WTC11 (cell line): ENCODE results near the gene ARL5B. TPM values are rescaled to one million over a fixed set of nuclear protein-coding genes. Genes with fewer than 3 reads are reported as not detected.

Experiments used
- ATAC-seq: fragments of 200-7000 bp; cut with Tn5 transposase; 2 replicates; pipeline ENCODE4 v1.10.0; 2021; ENCODE audit warnings: mild to moderate bottlenecking, moderate library complexity
- CTCF ChIA-PET: fragments of 300-600 bp; sonication (Branson Sonifier 250); formaldehyde crosslinking; loops from one replicate; lab custom pipeline; 2021; ENCODE audit warnings: antibody characterized with exemption; lab: Charles Lee
- POLR2A ChIA-PET: fragments of 350-600 bp; sonication (Branson Sonifier 250); formaldehyde crosslinking; loops from one replicate; lab custom pipeline; 2021; ENCODE audit warnings: antibody characterized with exemption; lab: Charles Lee
- DNase-seq: peaks from one replicate; pipeline ENCODE4 v3.0.0; 2021; ENCODE audit warnings: low spot score
- H3K27ac Mint-ChIP-seq: 2 replicates; pipeline ENCODE4 v1.8.0; 2021; ENCODE audit warnings: mixed read lengths
- H3K27me3 Mint-ChIP-seq: 2 replicates; pipeline ENCODE4 v1.8.0; 2021; ENCODE audit warnings: low read depth, mild to moderate bottlenecking, moderate library complexity, mixed read lengths
- H3K36me3 Mint-ChIP-seq: 2 replicates; pipeline ENCODE4 v1.8.0; 2021; ENCODE audit warnings: mixed read lengths
- H3K4me1 Mint-ChIP-seq: 2 replicates; pipeline ENCODE4 v1.8.0; 2022; ENCODE audit warnings: mixed read lengths
- H3K4me3 Mint-ChIP-seq: 2 replicates; pipeline ENCODE4 v1.8.0; 2021; ENCODE audit warnings: mild to moderate bottlenecking, moderate library complexity, mixed read lengths
- H3K9me3 Mint-ChIP-seq: 2 replicates; pipeline ENCODE4 v1.8.0; 2021; ENCODE audit warnings: mixed read lengths
- CREM ChIP-seq: sonication (generic); formaldehyde crosslinking; IDR thresholded peaks from 2 replicates; pipeline ENCODE4 v1.8.1; 2022; ENCODE audit warnings: mild to moderate bottlenecking, missing genetic modification reagents, moderate library complexity
- JUN ChIP-seq: sonication (generic); formaldehyde crosslinking; IDR thresholded peaks from 2 replicates; pipeline ENCODE4 v1.8.0; 2023; ENCODE audit warnings: mild to moderate bottlenecking, missing genetic modification reagents
- MYBL2 ChIP-seq: sonication (generic); formaldehyde crosslinking; IDR thresholded peaks from 2 replicates; pipeline ENCODE4 v1.8.1; 2023; ENCODE audit warnings: mild to moderate bottlenecking, moderate library complexity, missing genetic modification reagents
- NR2C2 ChIP-seq: sonication (generic); formaldehyde crosslinking; IDR thresholded peaks from 2 replicates; pipeline ENCODE4 v1.8.0; 2022; ENCODE audit warnings: mild to moderate bottlenecking, missing genetic modification reagents
- SMAD4 ChIP-seq: sonication (generic); formaldehyde crosslinking; IDR thresholded peaks from 2 replicates; pipeline ENCODE4 v1.8.0; 2022; ENCODE audit warnings: mild to moderate bottlenecking, missing genetic modification reagents
- SP1 ChIP-seq: sonication (generic); formaldehyde crosslinking; conservative IDR thresholded peaks from 2 replicates; pipeline ENCODE4 v1.8.1; 2022; ENCODE audit warnings: missing genetic modification reagents
- ZNF138 ChIP-seq: sonication (generic); formaldehyde crosslinking; conservative IDR thresholded peaks from 2 replicates; pipeline ENCODE4 v1.8.1; 2022; ENCODE audit warnings: mild to moderate bottlenecking, moderate library complexity, missing genetic modification reagents
- ZNF219 ChIP-seq: sonication (generic); formaldehyde crosslinking; IDR thresholded peaks from 2 replicates; pipeline ENCODE4 v1.8.0; 2023; ENCODE audit warnings: missing genetic modification reagents, mild to moderate bottlenecking, borderline replicate concordance
- ZNF396 ChIP-seq: fragments of 250-450 bp; sonication (Bioruptor Pico); IDR thresholded peaks from 2 replicates; pipeline ENCODE4 v1.8.0; 2021; ENCODE audit warnings: mild to moderate bottlenecking, moderate library complexity, borderline replicate concordance
- ZNF423 ChIP-seq: fragments of 250-450 bp; sonication (Bioruptor Pico); IDR thresholded peaks from 2 replicates; pipeline ENCODE4 v2.1.2; 2022; ENCODE audit warnings: mild to moderate bottlenecking, moderate library complexity
- total RNA-seq: library from RNA; stranded (reverse); gene quantifications from 3 replicates; pipeline ENCODE4 v1.2.3, GENCODE V29; 2021
- TF ChIP-seq, protein P1 (sequence below): sonication (generic); formaldehyde crosslinking; IDR thresholded peaks from 2 replicates; pipeline ENCODE4 v1.8.1; 2023; ENCODE audit warnings: mild to moderate bottlenecking, missing genetic modification reagents, moderate library complexity
- TF ChIP-seq, protein P2 (sequence below): sonication (generic); formaldehyde crosslinking; IDR thresholded peaks from 2 replicates; pipeline ENCODE4 v1.8.0; 2023; ENCODE audit warnings: mild to moderate bottlenecking, missing genetic modification reagents
- TF ChIP-seq, protein P3 (sequence below): sonication (generic); formaldehyde crosslinking; IDR thresholded peaks from 2 replicates; pipeline ENCODE4 v1.8.1; 2023; ENCODE audit warnings: mild to moderate bottlenecking, missing genetic modification reagents
- TF ChIP-seq, protein P4 (sequence below): fragments of 250-450 bp; sonication (Bioruptor Pico); IDR thresholded peaks from 2 replicates; pipeline ENCODE4 v1.9.0; 2021; ENCODE audit warnings: mild to moderate bottlenecking
- TF ChIP-seq, protein P5 (sequence below): sonication (generic); formaldehyde crosslinking; IDR thresholded peaks from 2 replicates; pipeline ENCODE4 v1.8.1; 2023; ENCODE audit warnings: mild to moderate bottlenecking, missing genetic modification reagents, moderate library complexity
- TF ChIP-seq, protein P6 (sequence below): sonication (generic); formaldehyde crosslinking; IDR thresholded peaks from 2 replicates; pipeline ENCODE4 v1.8.0; 2022; ENCODE audit warnings: mild to moderate bottlenecking, missing genetic modification reagents
- TF ChIP-seq, protein P7 (sequence below): fragments of 250-450 bp; sonication (Bioruptor Pico); IDR thresholded peaks from 2 replicates; pipeline ENCODE4 v1.9.0; 2021; ENCODE audit warnings: mild to moderate bottlenecking
- TF ChIP-seq, protein P8 (sequence below): fragments of 250-450 bp; sonication (Bioruptor Pico); IDR thresholded peaks from 2 replicates; pipeline ENCODE4 v1.8.0; 2021; ENCODE audit warnings: mild to moderate bottlenecking
- TF ChIP-seq, protein P9 (sequence below): sonication (generic); formaldehyde crosslinking; IDR thresholded peaks from 2 replicates; pipeline ENCODE4 v1.8.1; 2023; ENCODE audit warnings: mild to moderate bottlenecking, moderate library complexity, missing genetic modification reagents

Gene ARL5B
- total RNA-seq, 1 experiment from 2014 or later = 44.1 TPM

DNA sequence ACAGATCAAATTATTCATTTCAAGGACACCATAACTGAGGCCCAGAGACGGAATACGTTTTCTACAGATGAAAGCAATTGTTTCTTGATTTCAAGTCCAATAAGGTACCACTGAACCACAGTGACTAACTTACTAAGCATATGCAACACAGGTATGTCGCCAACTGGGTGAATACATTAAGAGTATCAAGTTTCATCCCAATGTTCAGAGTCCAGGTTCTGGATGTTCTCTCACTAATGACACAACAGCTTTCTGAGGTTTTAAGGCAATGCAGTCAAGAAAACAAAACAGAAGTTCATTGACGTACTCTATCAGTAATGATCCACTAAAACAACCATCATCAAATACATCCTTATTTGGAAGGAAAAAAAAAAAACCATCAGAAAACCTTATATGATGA, 43.6 kb upstream of the ARL5B start:
- POLR2A ChIA-PET = no interaction called here
- no peak overlapping the region for H3K4me3 Mint-ChIP-seq
- peaks cover 34% of the 10 kb centered on the region for H3K36me3 Mint-ChIP-seq
- no peaks in the 10 kb centered on the region for H3K9me3 Mint-ChIP-seq
- no peak overlapping the region; the same call in 1 of the 2 replicates for H3K27ac Mint-ChIP-seq
- DNase-seq (no peak), ATAC-seq (no peak)
- CTCF ChIA-PET = no interaction called here
- H3K4me1 Mint-ChIP-seq = no peaks in the 10 kb centered on the region; the same call in 1 of the 2 replicates
- no peaks in the 10 kb centered on the region for H3K27me3 Mint-ChIP-seq
- TF ChIP-seq, protein P1, sequence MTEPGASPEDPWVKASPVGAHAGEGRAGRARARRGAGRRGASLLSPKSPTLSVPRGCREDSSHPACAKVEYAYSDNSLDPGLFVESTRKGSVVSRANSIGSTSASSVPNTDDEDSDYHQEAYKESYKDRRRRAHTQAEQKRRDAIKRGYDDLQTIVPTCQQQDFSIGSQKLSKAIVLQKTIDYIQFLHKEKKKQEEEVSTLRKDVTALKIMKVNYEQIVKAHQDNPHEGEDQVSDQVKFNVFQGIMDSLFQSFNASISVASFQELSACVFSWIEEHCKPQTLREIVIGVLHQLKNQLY = no peak
- TF ChIP-seq CREM (no peak), ZNF138 (CRISPR knock-in tag) (no peak), ZNF219 (no peak), NR2C2 (CRISPR knock-in tag) (no peak), ZNF423 (no peak), SP1 (no peak)
- TF ChIP-seq, protein P2, sequence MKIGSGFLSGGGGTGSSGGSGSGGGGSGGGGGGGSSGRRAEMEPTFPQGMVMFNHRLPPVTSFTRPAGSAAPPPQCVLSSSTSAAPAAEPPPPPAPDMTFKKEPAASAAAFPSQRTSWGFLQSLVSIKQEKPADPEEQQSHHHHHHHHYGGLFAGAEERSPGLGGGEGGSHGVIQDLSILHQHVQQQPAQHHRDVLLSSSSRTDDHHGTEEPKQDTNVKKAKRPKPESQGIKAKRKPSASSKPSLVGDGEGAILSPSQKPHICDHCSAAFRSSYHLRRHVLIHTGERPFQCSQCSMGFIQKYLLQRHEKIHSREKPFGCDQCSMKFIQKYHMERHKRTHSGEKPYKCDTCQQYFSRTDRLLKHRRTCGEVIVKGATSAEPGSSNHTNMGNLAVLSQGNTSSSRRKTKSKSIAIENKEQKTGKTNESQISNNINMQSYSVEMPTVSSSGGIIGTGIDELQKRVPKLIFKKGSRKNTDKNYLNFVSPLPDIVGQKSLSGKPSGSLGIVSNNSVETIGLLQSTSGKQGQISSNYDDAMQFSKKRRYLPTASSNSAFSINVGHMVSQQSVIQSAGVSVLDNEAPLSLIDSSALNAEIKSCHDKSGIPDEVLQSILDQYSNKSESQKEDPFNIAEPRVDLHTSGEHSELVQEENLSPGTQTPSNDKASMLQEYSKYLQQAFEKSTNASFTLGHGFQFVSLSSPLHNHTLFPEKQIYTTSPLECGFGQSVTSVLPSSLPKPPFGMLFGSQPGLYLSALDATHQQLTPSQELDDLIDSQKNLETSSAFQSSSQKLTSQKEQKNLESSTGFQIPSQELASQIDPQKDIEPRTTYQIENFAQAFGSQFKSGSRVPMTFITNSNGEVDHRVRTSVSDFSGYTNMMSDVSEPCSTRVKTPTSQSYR (CRISPR knock-in tag) = no peak
- TF ChIP-seq, protein P3, sequence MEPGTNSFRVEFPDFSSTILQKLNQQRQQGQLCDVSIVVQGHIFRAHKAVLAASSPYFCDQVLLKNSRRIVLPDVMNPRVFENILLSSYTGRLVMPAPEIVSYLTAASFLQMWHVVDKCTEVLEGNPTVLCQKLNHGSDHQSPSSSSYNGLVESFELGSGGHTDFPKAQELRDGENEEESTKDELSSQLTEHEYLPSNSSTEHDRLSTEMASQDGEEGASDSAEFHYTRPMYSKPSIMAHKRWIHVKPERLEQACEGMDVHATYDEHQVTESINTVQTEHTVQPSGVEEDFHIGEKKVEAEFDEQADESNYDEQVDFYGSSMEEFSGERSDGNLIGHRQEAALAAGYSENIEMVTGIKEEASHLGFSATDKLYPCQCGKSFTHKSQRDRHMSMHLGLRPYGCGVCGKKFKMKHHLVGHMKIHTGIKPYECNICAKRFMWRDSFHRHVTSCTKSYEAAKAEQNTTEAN (CRISPR knock-in tag) = no peak
- TF ChIP-seq, protein P4, sequence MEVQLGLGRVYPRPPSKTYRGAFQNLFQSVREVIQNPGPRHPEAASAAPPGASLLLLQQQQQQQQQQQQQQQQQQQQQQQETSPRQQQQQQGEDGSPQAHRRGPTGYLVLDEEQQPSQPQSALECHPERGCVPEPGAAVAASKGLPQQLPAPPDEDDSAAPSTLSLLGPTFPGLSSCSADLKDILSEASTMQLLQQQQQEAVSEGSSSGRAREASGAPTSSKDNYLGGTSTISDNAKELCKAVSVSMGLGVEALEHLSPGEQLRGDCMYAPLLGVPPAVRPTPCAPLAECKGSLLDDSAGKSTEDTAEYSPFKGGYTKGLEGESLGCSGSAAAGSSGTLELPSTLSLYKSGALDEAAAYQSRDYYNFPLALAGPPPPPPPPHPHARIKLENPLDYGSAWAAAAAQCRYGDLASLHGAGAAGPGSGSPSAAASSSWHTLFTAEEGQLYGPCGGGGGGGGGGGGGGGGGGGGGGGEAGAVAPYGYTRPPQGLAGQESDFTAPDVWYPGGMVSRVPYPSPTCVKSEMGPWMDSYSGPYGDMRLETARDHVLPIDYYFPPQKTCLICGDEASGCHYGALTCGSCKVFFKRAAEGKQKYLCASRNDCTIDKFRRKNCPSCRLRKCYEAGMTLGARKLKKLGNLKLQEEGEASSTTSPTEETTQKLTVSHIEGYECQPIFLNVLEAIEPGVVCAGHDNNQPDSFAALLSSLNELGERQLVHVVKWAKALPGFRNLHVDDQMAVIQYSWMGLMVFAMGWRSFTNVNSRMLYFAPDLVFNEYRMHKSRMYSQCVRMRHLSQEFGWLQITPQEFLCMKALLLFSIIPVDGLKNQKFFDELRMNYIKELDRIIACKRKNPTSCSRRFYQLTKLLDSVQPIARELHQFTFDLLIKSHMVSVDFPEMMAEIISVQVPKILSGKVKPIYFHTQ = no peak
- TF ChIP-seq, protein P5, sequence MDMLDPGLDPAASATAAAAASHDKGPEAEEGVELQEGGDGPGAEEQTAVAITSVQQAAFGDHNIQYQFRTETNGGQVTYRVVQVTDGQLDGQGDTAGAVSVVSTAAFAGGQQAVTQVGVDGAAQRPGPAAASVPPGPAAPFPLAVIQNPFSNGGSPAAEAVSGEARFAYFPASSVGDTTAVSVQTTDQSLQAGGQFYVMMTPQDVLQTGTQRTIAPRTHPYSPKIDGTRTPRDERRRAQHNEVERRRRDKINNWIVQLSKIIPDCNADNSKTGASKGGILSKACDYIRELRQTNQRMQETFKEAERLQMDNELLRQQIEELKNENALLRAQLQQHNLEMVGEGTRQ = no peak

DNA sequence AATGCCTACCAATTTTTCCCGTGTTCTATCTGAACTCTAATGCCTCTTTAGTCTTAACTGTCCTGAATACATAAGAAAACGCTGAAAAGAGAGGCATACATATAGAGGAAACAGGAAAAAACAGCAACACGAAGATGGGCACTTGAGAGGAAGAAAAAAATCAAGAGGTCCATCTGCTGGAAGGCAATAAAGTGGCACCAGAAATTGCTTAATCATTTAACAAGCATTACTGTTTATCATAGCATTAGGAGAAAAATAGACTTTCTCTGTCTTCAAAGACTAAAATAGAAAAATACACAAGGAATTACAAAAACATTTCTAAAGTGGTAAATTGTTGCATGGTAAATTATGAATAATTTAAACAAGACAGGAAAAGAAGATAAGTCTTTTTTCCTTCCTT, 42.9 kb upstream of the ARL5B start:
- ATAC-seq (no peak), DNase-seq (no peak)
- Mint-ChIP-seq H3K36me3 (peaks cover 35% of the 10 kb centered on the region), H3K9me3 (no peaks in the 10 kb centered on the region), H3K4me1 (no peaks in the 10 kb centered on the region; the same call in 1 of the 2 replicates), H3K4me3 (no peak overlapping the region), H3K27ac (no peak overlapping the region), H3K27me3 (no peaks in the 10 kb centered on the region)
- ChIA-PET POLR2A (interaction anchor here (0.6 kb wide), 1 partner anchor 43 kb away, joined by 4 read pairs; the partner anchor contains the start of gene ARL5B), CTCF (interaction anchor here (0.7 kb wide), 1 partner anchor 114 kb away, joined by 3 read pairs; no protein-coding TSS in a partner anchor)
- no peak for TF ChIP-seq JUN (CRISPR knock-in tag)
- TF ChIP-seq, protein P6, sequence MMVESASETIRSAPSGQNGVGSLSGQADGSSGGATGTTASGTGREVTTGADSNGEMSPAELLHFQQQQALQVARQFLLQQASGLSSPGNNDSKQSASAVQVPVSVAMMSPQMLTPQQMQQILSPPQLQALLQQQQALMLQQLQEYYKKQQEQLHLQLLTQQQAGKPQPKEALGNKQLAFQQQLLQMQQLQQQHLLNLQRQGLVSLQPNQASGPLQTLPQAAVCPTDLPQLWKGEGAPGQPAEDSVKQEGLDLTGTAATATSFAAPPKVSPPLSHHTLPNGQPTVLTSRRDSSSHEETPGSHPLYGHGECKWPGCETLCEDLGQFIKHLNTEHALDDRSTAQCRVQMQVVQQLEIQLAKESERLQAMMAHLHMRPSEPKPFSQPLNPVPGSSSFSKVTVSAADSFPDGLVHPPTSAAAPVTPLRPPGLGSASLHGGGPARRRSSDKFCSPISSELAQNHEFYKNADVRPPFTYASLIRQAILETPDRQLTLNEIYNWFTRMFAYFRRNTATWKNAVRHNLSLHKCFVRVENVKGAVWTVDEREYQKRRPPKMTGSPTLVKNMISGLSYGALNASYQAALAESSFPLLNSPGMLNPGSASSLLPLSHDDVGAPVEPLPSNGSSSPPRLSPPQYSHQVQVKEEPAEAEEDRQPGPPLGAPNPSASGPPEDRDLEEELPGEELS (CRISPR knock-in tag) = no peak
- TF ChIP-seq SMAD4 (CRISPR knock-in tag) = no peak
- TF ChIP-seq, protein P7, sequence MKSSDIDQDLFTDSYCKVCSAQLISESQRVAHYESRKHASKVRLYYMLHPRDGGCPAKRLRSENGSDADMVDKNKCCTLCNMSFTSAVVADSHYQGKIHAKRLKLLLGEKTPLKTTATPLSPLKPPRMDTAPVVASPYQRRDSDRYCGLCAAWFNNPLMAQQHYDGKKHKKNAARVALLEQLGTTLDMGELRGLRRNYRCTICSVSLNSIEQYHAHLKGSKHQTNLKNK = no peak
- no peak for TF ChIP-seq ZNF396
- TF ChIP-seq, protein P3 (CRISPR knock-in tag) = no peak
- TF ChIP-seq, protein P8, sequence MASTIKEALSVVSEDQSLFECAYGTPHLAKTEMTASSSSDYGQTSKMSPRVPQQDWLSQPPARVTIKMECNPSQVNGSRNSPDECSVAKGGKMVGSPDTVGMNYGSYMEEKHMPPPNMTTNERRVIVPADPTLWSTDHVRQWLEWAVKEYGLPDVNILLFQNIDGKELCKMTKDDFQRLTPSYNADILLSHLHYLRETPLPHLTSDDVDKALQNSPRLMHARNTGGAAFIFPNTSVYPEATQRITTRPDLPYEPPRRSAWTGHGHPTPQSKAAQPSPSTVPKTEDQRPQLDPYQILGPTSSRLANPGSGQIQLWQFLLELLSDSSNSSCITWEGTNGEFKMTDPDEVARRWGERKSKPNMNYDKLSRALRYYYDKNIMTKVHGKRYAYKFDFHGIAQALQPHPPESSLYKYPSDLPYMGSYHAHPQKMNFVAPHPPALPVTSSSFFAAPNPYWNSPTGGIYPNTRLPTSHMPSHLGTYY (CRISPR knock-in tag) = no peak
- TF ChIP-seq, protein P9, sequence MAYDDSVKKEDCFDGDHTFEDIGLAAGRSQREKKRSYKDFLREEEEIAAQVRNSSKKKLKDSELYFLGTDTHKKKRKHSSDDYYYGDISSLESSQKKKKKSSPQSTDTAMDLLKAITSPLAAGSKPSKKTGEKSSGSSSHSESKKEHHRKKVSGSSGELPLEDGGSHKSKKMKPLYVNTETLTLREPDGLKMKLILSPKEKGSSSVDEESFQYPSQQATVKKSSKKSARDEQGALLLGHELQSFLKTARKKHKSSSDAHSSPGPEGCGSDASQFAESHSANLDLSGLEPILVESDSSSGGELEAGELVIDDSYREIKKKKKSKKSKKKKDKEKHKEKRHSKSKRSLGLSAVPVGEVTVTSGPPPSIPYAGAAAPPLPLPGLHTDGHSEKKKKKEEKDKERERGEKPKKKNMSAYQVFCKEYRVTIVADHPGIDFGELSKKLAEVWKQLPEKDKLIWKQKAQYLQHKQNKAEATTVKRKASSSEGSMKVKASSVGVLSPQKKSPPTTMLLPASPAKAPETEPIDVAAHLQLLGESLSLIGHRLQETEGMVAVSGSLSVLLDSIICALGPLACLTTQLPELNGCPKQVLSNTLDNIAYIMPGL (CRISPR knock-in tag) = no peak
- TF ChIP-seq MYBL2 = no peak
